Measurements from ENCODE around the gene CNGA4.

GRCh38 chr11:6270584-6271246, 31.8 kb downstream of the CNGA4 start:
- no peak for TF ChIP-seq EP300 (conservative IDR thresholded peaks at IDR 0.05; ENCODE audit: poor library complexity, severe bottlenecking)
- TF ChIP-seq EZH2 (IDR thresholded peaks at IDR 0.05; ENCODE audit: borderline replicate concordance, insufficient read depth, low read length, poor library complexity, severe bottlenecking), result no peak
- TF ChIP-seq TAF1 (IDR thresholded peaks at IDR 0.05; ENCODE audit: low read depth), result no peak
- no peak for TF ChIP-seq CTCF (IDR thresholded peaks at IDR 0.05; ENCODE audit: poor library complexity, severe bottlenecking)
- TF ChIP-seq POLR2AphosphoS5 (IDR thresholded peaks at IDR 0.05), result no peak
- TF ChIP-seq REST (IDR thresholded peaks at IDR 0.05; ENCODE audit: borderline replicate concordance), result no peak
- no peak for TF ChIP-seq SMC3 (conservative IDR thresholded peaks at IDR 0.05; ENCODE audit: poor library complexity)
- TF ChIP-seq RAD21 (conservative IDR thresholded peaks at IDR 0.05), result no peak
- no peak for TF ChIP-seq MXI1 (conservative IDR thresholded peaks at IDR 0.05; ENCODE audit: poor library complexity, severe bottlenecking)
